HEK293T (cell line): Measurements from ENCODE around the gene CGNL1.

Experiments used
- CTCF ChIA-PET: fragments of 350-600 bp; formaldehyde crosslinking; extraction: SDS; loops from one replicate; lab custom pipeline; 2021; ENCODE audit warnings: antibody characterized with exemption, inconsistent platforms; lab: Yijun Ruan, JAX
- POLR2A ChIA-PET: fragments of 350-600 bp; formaldehyde crosslinking; extraction: SDS; loops from one replicate; lab custom pipeline; 2020; ENCODE audit warnings: antibody characterized with exemption, inconsistent platforms; lab: Yijun Ruan, JAX
- DNase-seq: peaks from one replicate; pipeline ENCODE4 v3.0.0; 2012; ENCODE audit warnings: mixed read lengths; ENCODE audit errors: extremely low spot score
- ARNT ChIP-seq: fragments of 450-650 bp; IDR thresholded peaks from 2 replicates; pipeline ENCODE4 v1.6.1; 2017; ENCODE audit warnings: mild to moderate bottlenecking
- BHLHE40 ChIP-seq: fragments of 450-650 bp; IDR thresholded peaks from 2 replicates; pipeline ENCODE4 v1.6.1; 2016; ENCODE audit warnings: mild to moderate bottlenecking, moderate library complexity, borderline replicate concordance
- CTBP1 ChIP-seq: fragments of 450-650 bp; IDR thresholded peaks from 2 replicates; pipeline ENCODE4 v1.6.1; 2016; ENCODE audit warnings: borderline replicate concordance
- ELF4 ChIP-seq: fragments of 450-650 bp; IDR thresholded peaks from 2 replicates; pipeline ENCODE4 v1.6.1; 2017; ENCODE audit warnings: antibody characterized with exemption
- FOXA1 ChIP-seq: fragments of 450-650 bp; IDR thresholded peaks from 2 replicates; pipeline ENCODE4 v1.6.1; 2016; ENCODE audit warnings: mild to moderate bottlenecking
- FOXK2 ChIP-seq: fragments of 450-650 bp; IDR thresholded peaks from 2 replicates; pipeline ENCODE4 v1.6.1; 2016; ENCODE audit warnings: mild to moderate bottlenecking
- FOXM1 ChIP-seq: fragments of 450-650 bp; IDR thresholded peaks from 2 replicates; pipeline ENCODE4 v1.6.1; 2017; ENCODE audit warnings: mild to moderate bottlenecking, borderline replicate concordance
- HDGF ChIP-seq: fragments of 450-650 bp; IDR thresholded peaks from 2 replicates; pipeline ENCODE4 v1.6.1; 2017; ENCODE audit warnings: antibody characterized with exemption, borderline replicate concordance
- L3MBTL2 ChIP-seq: fragments of 450-650 bp; conservative IDR thresholded peaks from 2 replicates; pipeline ENCODE4 v1.6.1; 2016; ENCODE audit warnings: mild to moderate bottlenecking
- LEF1 ChIP-seq: fragments of 450-650 bp; IDR thresholded peaks from 2 replicates; pipeline ENCODE4 v1.6.1; 2017; ENCODE audit warnings: mild to moderate bottlenecking, borderline replicate concordance
- NFRKB ChIP-seq: fragments of 450-650 bp; IDR thresholded peaks from 2 replicates; pipeline ENCODE4 v1.6.1; 2016; ENCODE audit warnings: mild to moderate bottlenecking, moderate library complexity
- SP1 ChIP-seq: fragments of 450-650 bp; IDR thresholded peaks from 2 replicates; pipeline ENCODE4 v1.6.1; 2017
- SUZ12 ChIP-seq: fragments of 450-650 bp; IDR thresholded peaks from 2 replicates; pipeline ENCODE4 v1.6.1; 2016; ENCODE audit warnings: mild to moderate bottlenecking
- TARDBP ChIP-seq: fragments of 450-650 bp; IDR thresholded peaks from 2 replicates; pipeline ENCODE4 v1.6.1; 2016
- ZNF384 ChIP-seq: fragments of 450-650 bp; IDR thresholded peaks from 2 replicates; pipeline ENCODE4 v1.6.1; 2016
- TF ChIP-seq, protein P1 (sequence below): fragments of 450-650 bp; IDR thresholded peaks from 2 replicates; pipeline ENCODE4 v1.6.1; 2016

The CGNL1 gene

DNA sequence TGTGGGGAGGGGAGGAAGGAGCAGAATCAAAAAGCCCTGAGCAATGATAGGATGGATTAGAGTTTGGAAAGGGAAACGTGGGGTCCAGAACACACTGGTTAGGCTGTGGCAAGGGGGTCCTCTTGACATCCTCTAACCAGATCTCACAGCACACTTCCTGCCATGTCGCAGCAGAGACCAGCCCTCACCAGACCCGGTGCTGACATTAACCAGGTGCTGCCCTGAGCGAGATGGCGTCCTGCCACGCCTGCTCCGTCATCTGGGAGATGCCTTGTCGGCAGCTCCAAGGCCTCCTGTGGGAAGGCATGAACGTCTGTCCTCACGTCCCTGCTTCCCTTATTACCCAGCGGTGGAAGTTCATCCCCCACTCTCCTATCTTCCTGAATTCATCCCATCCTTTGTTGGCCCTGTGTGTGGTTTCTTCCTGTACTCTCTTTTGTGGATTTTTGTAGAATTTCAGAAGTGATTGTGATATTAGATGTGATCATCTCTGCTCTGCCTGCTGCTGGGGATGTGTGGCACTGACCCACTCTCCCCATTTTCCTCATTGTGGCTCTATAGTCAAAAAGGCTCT, 186.0 kb downstream of the CGNL1 start:
- no peak for DNase-seq
- TF ChIP-seq NFRKB, result no peak
- TF ChIP-seq TARDBP, result no peak
- no peak for TF ChIP-seq SP1
- TF ChIP-seq ZNF384, result no peak
- TF ChIP-seq FOXM1, result no peak
- no peak for TF ChIP-seq LEF1
- TF ChIP-seq ELF4, result no peak
- TF ChIP-seq SUZ12, result no peak
- TF ChIP-seq ARNT, result no peak
- no peak for TF ChIP-seq CTBP1
- no peak for TF ChIP-seq FOXA1
- no peak for TF ChIP-seq BHLHE40
- TF ChIP-seq L3MBTL2, result no peak
- POLR2A ChIA-PET, result no interaction called here
- CTCF ChIA-PET, result no interaction called here

DNA sequence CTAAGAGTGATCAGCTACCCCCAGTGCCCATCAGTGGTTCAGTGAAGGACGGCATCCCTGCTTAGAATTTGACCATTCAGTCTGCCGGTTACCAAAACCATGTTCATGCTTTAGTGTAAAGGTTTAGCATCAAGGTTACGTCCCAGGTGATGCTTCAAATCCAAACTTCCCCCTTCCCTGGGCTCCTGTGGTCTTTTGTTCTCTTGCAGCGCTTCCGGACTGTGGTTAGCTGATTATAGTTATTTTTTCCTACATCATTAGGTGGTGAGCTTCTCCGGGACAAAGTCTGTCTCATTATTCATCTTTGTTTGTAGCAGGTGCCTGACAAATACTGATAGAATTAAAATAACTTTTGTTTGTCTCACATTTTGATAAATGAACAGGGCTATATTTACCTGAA, 187.1 kb downstream of the CGNL1 start:
- TF ChIP-seq HDGF, result no peak
- no peak for TF ChIP-seq TARDBP
- TF ChIP-seq ELF4, result no peak
- TF ChIP-seq, protein P1, sequence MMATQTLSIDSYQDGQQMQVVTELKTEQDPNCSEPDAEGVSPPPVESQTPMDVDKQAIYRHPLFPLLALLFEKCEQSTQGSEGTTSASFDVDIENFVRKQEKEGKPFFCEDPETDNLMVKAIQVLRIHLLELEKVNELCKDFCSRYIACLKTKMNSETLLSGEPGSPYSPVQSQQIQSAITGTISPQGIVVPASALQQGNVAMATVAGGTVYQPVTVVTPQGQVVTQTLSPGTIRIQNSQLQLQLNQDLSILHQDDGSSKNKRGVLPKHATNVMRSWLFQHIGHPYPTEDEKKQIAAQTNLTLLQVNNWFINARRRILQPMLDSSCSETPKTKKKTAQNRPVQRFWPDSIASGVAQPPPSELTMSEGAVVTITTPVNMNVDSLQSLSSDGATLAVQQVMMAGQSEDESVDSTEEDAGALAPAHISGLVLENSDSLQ, result no peak
- TF ChIP-seq FOXK2, result no peak
- no peak for TF ChIP-seq LEF1
- no peak for TF ChIP-seq ARNT
- no peak for TF ChIP-seq NFRKB
- no peak for TF ChIP-seq SP1
- no peak for TF ChIP-seq L3MBTL2
- DNase-seq, result no peak
- CTCF ChIA-PET, result no interaction called here
- POLR2A ChIA-PET, result no interaction called here

DNA sequence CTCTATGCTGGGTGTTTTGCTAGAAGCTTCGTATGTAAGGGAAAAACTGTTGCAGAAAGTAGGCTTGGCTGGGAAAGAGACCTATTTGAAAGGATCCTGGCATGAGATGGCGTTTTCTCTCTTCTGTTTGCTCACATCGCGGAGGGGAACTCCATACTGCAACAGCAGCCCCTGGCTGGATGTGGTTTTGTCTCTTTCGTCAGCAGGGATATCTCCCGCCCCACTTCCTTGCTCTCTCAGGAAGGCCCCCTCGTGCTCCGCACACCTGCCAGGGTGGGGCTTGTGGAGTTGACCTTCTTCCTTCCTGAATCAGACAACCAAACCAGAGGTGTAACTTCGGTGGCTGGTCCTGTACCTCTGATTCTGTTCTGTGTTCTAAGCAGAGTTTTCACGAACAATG, 189.0 kb downstream of the CGNL1 start:
- POLR2A ChIA-PET, result no interaction called here
- TF ChIP-seq L3MBTL2 (no peak), SP1 (no peak), ELF4 (no peak), FOXA1 (no peak), NFRKB (no peak), CTBP1 (no peak), ZNF384 (no peak), LEF1 (no peak), ARNT (no peak), SUZ12 (no peak), HDGF (no peak), TARDBP (no peak), FOXM1 (no peak), FOXK2 (no peak), BHLHE40 (no peak)
- TF ChIP-seq, protein P1, result no peak
- DNase-seq, result no peak
- CTCF ChIA-PET, result no interaction called here

DNA sequence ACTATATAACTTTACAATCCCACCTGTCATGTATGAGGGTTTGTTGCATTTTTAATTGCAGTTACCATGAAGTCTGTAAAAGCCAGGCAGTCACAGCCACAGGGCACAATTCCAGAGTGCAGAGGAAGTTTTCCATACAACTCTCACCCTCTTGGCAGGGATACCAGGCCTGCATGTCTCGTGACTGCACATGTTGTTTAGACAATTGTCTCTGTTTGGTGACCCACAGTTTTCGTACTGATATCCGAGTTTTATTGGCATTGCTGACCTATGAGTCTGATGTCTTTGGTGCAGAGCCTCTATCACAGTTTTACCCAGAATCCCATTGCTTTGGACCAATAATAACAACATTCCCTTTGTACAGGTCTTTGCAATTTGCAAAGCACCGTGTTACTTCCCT, 190.5 kb downstream of the CGNL1 start:
- POLR2A ChIA-PET, result no interaction called here
- DNase-seq, result no peak
- CTCF ChIA-PET, result no interaction called here
- TF ChIP-seq ARNT (no peak), SUZ12 (no peak), LEF1 (no peak), TARDBP (no peak), L3MBTL2 (no peak), BHLHE40 (no peak), SP1 (no peak), ZNF384 (no peak), FOXM1 (no peak), ELF4 (no peak), FOXA1 (no peak), FOXK2 (no peak)
- TF ChIP-seq, protein P1, result no peak

DNA sequence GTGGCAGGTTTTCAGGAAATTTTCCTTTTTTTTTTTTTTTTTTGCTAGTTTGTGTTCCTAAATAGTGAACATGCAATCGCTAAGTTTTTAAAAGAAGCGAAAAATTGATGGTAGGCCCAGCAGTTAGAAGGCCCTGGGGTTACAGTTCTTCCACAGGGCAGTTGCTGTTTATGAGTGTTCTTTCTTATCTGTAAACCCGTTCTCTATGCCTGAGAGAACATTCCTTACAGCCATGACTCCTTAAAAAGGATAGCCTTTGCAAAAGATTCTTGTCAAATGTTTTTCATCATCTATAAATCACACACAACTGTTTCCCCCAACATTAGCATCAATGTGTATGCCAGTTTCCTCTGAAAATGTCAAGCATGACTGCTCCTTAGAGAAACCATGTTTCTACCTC, 191.6 kb downstream of the CGNL1 start:
- POLR2A ChIA-PET, result no interaction called here
- DNase-seq, result no peak
- CTCF ChIA-PET, result interaction anchor here (1.1 kb wide), 1 partner anchor 8 kb away, joined by 3 read pairs; no protein-coding TSS in a partner anchor
- no peak for TF ChIP-seq FOXM1
- no peak for TF ChIP-seq ARNT
- TF ChIP-seq SUZ12, result no peak
- TF ChIP-seq, protein P1, result no peak
- no peak for TF ChIP-seq NFRKB
- no peak for TF ChIP-seq ZNF384
- no peak for TF ChIP-seq TARDBP
- TF ChIP-seq CTBP1, result no peak
- no peak for TF ChIP-seq SP1
- TF ChIP-seq ELF4, result no peak
- no peak for TF ChIP-seq FOXA1
- no peak for TF ChIP-seq LEF1
- TF ChIP-seq FOXK2, result no peak
- TF ChIP-seq BHLHE40, result no peak
- no peak for TF ChIP-seq L3MBTL2
- no peak for TF ChIP-seq HDGF
